GM19467 (cell line): ENCODE measurements around the gene CYP2E1.
A peak's percentile ranks its signal among the peaks of the same experiment; 100 is the strongest.
"Not testable (repeated sequence)": the region's sequence is repeated elsewhere in the genome, so short reads cannot be mapped to it uniquely, and the experiment has no call there.

Experiments
- ATAC-seq: cut with Tn5 transposase; IDR thresholded peaks from one replicate; pipeline ENCODE4 v1.9.1; 2021; ENCODE audit warnings: mild to moderate bottlenecking, moderate library complexity; ENCODE audit not compliant: unreplicated experiment

The CYP2E1 gene

DNA sequence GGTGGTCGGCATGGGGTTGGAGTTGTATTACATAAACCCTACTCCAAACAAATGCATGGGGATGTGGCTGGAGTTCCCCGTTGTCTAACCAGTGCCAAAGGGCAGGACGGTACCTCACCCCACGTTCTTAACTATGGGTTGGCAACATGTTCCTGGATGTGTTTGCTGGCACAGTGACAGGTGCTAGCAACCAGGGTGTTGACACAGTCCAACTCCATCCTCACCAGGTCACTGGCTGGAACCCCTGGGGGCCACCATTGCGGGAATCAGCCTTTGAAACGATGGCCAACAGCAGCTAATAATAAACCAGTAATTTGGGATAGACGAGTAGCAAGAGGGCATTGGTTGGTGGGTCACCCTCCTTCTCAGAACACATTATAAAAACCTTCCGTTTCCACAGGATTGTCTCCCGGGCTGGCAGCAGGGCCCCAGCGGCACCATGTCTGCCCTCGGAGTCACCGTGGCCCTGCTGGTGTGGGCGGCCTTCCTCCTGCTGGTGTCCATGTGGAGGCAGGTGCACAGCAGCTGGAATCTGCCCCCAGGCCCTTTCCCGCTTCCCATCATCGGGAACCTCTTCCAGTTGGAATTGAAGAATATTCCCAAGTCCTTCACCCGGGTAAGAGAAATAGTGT, at the start of gene CYP2E1:
Gene CYP2E1, plus strand, starts transcription at position 407 of the 632 bp plus-strand sequence. Its CDS starts 33 bp downstream, at position 440.
- no peak for ATAC-seq

DNA sequence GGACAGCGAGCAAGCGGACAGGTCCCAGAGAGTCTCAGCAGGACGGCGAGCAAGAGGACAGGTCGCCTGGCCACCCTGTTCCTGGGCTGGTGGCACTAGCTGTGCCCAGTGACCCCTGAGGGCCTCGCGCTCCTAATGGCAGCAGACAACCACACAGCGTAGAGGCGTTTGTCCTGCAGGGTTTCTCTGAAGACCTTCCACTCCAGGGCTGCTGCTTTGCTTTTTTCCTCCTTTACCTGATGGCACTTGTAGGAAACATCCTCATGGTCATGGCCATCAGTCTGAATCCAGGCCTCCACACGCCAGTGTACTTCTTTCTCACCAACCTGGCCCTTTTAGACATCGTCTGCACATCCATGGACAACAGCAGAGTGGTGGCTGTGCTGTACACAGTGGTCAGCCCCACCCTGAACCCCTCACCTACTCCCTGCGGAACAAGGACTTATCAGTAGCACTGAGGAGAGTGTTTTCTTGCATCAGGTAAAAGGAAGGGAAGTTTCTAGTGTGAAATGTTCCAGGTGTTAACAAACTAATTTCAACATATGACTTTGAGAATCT, 46.0 kb upstream of the CYP2E1 start:
- no peak for ATAC-seq

DNA sequence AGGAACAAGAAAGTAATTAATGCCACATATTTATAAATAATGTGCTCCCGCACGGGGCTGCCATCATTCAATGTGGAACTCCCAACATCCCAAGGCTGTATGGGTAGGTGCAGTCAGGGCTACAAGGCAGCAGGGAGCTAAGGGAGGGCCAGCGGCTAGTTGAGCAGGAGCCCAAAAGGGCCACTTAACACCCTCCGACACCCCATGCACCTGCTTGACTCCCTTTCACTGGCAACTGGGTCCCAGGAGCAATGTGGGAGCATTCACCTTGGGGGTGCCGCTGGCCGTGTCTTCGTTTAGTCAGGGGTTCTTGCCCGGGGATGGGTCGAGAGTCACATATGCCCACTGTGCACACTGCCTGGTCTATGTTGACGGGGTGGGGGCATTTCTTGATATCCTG, 45.5 kb upstream of the CYP2E1 start:
- ATAC-seq = no peak

DNA sequence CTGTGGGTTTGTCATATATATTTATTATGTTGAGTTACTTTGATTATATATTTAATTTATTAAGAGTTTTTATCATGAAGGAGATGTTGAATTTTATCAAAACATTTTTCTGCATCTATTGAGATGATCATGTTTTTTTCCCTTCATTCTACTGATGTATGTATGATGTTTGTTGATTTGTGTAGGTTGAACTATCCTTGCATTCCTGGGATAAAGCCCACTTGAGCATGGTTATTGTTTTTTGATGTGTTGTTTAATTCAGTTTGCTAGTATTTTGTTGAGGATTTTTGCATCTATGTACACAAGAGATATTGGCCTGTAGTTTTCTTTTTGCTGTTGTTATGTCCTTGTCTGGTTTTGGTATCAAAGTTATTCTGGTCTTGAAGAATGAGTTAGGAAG, 42.3 kb upstream of the CYP2E1 start:
- no peak for ATAC-seq

DNA sequence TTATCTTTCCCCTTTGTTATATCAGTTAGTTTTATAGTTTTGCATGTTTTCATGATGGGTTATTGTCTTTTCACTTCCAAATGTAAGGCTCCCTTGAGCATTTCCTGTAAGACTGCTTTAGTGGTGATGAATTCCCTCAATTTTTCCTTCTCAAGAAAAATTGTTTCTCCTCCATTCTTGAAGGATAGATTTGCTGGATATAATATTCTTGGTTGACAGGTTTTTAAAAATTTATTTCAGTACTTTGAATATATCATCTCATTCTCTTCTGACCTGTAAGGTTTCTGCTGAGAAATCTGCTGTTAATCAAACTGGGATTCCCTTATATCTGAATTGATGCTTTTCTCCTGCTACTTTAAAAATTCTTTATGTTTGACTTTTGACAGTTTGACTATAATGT, 40.1 kb upstream of the CYP2E1 start:
- ATAC-seq = no peak

DNA sequence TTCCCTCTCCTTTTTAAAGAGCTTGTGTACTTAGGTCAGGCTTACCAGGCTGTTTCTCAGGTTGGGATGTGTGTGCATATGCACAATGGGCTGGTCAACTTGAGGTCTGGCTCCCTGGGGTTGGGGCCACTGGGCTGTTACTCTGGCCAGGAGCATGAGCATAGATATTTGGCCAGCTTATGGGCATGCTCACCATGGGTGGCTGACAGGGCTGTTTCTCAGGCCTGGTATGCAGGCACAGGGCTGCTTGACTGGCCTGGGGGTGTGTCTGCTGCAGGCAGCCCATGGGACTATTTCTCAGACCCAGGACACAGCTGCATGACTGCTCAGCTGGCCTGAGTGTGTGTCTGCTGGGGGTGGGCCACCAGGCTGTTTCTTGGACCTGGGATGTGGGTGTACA, 38.8 kb upstream of the CYP2E1 start:
- ATAC-seq = no peak

DNA sequence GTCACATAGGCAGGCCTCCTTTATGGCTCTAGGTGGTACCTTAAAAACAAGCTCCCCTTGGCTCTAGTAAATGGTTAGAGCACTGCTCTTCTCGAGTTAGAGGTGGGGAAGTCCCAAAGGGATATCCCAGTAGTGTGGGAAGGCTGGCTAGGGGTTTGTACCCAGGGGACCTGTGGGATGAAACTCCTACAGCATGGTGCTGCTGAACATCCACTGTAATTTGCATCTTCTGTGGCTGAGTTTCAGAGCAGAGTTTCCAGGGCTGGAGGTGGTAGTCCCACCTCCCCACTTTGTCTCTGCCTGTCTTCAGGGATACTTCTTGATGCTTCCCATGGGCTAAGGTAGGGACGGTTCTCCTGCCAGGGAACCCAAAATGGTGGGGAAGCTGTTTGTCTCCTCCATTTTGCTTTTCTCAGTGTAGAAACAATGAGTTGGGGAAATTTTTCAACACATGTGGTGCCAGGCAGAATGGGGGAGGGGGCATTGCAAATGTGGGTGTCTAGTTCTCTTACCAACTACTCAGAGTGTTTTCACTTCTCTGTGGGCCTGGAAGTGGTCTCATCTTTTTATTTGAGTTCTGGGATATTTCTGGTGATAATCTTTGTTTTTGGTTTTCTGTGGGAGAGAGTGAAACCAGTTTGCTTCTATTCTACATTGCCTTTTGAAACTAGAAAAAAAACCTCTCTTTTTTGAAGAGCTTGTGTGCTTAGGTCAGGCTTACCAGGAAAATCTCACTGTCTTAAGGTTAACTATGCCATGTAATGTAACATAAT, 37.2 kb upstream of the CYP2E1 start:
- ATAC-seq = no peak

DNA sequence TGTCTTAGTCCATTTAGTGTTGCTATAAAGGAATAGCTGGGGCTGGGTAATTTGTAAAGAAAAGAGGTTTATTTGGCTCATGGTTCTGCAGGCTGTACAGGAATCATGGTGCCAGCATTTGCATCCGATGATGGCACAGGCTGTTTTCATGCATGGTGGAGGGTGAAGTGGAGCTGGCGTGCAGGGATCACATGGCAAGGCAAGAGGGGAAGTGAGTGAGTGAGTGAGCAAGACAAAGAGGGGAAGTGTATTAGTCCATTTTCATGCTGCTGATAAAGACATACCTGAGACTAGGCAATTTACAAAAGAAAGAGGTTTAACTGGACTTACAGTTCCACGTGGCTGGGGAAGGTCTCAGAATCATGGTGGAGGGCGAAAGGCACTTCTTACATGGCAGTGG, 33.6 kb upstream of the CYP2E1 start:
- ATAC-seq = not testable (repeated sequence)

DNA sequence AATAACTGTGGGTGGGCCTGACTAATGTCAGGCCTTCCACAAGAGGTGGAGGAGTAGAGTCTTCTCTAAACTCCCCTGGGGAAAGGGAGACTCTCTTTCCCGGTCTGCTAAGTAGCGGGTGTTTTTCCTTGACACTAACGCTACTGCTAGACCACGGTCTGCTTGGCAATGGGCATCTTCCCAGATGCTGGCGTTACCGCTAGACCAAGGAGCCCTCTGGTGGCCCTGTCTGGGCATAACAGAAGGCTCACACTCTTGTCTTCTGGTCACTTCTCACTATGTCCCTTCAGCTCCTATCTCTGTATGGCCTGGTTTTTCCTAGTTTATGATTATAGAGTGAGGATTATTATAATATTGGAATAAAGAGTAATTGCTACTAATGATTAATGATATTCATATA, 29.8 kb upstream of the CYP2E1 start:
- ATAC-seq = not testable (repeated sequence)

DNA sequence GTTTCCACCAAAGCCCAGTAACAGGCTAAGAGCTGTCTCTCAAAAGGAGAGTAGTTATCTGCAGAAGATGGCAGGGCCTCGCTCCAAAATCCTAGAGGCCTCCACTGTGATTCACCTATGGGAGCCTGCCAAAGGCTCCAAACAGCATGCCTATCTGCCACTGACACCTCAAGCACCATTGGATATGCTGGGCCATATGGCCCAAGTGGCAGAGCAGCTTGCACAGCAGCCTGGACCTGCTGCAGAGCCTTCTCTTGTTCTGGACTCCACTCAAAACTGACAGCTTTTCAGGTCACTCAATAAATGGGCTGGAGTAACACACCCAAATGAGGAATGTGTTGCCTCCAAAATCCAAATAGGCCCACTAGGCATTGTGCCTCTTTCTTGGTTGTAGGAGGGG, 28.0 kb upstream of the CYP2E1 start:
- not testable (repeated sequence) for ATAC-seq

DNA sequence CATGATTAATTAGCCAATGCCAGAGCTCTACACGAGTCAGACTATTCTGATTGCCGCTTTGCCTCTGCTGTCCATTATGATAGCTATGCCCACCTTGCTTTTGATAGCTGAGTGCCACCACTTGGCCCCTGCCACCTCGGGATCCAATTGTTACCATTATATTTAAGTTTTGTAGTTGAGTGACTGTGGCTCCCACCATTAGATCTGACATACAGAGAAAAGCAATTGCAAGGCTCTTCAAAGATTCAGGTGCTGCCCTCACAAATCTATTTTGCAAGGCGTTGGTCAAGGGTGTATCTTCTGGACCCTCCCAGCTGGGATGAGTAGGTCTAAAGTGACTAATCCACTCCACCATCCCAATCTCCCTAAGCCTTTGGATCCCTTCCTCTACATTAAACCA, 26.3 kb upstream of the CYP2E1 start:
- ATAC-seq = not testable (repeated sequence)

DNA sequence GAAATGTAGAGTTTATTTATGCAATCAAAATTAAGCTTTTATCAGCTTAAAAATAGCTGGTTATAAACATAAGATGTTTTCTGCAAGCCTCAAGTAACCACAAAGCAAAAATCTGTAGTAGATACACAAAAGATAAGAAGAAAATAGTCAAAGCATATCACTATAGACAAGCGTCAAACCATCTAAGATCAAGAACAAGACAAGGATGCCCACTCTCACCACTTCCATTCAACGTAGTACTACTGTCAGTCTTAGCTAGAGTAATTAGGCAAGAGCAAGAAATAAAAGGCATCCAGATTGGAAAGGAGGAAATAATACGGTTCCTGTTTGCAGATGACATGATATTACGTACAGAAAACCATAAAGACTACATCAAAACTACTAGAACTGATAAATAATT, 17.5 kb upstream of the CYP2E1 start:
- no peak for ATAC-seq

DNA sequence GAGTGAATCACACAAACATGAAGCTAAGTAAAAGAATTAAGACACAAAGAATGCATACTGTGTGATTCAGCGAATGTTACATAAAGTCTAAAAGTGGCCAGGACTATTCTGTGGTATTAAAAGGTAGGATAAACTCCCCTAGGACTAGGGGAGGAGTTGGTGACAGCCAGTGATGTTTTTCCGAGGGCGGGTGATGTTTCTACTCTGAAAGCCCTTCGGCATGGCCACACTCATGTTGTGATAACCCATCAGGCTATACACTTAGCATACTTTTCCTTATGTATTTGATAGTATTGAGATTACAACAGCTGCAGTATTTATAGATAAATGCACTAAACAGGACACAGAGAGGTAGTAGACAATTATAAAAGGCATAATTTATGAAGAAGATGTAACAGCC, 15.8 kb upstream of the CYP2E1 start:
- ATAC-seq = no peak

DNA sequence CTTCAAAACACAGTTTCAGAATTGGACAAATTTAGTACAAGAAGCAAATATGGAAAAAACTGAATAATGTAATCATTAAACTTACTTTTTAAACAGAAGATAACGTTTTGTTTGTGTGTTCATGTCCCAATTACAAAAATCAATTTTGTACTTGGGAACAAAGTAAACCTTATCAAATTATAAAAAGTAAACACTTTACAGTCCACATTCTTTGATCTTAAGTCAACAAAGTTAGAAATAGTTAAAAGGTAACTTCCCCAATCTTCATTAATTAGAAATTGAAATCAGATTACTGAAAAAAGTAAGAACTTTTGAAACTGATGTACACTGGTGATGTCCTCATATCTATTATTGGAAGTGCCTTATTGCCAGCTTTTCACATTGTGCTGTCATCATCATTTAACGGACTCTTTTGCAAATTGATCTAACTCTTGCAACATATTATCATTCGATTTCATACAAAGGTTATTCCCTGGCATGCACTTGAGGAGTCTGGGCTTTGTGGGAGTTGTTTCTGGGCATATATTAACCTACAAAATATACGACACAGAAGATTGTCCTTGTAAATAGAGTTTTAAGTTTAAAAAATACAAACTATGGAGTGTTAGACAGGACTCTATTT, 15.1 kb upstream of the CYP2E1 start:
- no peak for ATAC-seq

DNA sequence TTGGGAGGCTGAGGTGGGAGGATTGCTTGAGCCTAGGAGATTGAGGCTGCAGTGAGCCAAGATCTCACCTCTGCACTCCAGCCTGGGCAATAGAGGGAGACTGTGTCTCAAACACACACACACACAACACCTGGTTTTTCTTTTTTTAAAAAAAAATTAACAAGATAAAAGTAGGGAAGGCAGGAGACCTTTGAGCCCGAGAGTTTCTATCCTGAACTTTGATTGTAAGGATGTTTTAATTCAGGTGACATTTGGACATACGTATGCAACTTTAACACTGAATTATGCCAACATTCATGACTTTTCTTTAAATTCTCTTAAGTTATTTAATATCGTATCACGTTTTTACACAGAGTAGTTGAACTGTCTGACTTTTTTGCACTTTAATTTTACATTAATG, 11.7 kb upstream of the CYP2E1 start:
- no peak for ATAC-seq

DNA sequence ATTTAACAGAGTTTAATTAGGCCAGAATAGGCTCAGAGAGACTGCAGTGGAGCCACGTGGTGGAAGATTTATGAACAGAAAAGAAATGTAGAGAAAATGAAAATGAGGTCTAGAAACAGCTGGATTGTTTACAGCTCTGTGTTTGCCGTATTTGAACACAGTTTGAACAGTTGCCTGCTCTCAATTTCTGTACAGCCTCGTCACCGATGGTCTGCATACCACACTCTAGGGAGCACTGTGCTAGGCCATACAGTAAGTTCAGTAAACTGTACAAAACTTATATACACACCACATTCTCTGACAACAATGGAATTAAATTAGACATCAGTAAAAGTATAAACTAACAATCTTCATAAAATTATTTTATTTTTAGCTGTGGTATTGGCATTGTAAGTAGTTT, 11.1 kb upstream of the CYP2E1 start:
- ATAC-seq = no peak

DNA sequence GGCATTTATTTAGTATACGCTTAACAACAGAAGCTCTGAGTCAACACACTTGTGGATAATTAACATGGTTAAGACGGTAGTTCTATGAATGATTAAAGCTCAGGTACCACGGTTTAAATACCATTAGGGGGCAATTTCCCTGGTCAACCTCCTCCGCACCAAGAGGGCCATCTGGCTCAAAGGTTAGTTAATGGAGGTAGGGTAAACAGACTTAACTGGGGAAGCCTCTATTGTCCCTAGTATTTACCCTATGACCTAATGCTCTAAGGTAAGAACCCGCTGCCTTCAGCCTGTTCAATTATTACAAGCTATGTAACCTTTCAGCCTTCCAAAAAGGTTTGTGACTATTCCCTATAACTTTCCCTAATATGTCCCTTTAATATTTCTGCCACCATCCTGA, 8.6 kb upstream of the CYP2E1 start:
- ATAC-seq = not testable (repeated sequence)

DNA sequence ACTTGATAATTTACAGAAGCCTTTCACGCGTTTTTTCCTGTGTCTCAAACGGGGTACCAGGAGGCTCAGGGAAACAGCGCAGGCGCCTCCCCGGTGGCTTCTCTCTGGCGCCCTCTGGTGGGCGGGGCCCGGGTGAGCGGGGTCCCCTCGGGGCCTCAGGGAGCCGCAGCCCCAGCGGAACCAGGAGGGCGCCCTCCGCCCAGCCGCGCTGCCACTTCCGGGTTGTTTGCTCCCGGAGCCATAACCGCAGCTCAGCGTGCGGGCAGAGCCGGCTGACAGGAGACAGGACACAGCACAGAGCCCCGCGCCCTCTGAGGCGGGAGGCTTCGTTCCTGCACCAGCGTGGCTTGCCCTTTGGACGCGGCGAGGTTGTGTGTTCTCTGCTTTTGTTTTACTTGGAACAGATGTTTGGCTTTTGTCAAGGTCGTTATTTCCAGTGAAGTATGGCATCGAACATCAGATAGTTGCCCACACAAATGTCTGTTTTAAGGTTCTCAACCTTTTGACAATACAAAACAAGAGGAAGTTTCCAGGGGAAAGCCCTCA, 6.9 kb upstream of the CYP2E1 start:
- ATAC-seq = peak; percentile 96

DNA sequence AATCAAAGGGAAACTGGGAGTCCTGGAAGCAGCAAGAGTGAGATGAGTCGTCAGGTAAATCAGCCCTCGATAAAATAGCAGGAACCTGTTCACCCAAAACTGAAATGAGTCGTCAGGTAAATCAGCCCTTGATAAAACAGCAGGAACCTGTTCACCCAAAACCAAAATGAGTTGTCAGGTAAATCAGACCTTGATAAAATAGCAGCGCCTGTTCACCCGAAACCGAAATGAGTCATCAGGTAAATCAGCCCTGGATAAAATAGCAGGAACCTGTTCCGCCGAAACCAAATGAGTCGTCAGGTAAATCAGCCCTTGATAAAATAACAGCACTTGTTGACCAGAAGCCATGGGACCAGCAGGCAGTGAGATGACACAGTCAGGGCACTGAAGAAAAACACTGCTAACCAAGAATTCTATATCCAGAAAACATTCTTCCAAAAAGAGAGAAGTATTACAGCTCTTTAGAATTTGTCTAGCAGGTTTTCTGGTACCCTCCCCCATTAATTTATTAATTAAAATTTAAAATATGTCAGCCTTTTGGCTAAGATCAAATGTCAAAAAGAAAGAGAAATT, 3.4 kb upstream of the CYP2E1 start:
- ATAC-seq = no peak

DNA sequence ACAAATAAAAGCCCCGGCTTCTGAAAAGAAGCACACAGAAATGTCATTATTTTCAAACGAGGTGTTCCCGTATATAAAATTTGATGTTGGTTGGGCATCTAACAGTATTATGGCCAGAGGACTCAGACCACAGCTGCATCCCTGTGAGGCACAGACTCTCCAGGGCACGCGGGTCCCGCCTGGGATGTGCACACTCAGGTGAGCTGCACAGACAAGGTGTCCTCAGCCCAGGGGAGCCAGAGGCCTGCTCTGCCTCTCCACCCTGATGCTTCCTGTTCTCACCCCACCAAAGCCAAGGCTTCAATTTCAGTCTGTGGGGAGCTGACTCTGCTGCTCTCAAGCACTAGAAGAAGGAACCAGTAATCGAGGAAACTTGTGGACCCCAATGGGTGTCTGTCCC, 1.7 kb upstream of the CYP2E1 start:
- no peak for ATAC-seq

DNA sequence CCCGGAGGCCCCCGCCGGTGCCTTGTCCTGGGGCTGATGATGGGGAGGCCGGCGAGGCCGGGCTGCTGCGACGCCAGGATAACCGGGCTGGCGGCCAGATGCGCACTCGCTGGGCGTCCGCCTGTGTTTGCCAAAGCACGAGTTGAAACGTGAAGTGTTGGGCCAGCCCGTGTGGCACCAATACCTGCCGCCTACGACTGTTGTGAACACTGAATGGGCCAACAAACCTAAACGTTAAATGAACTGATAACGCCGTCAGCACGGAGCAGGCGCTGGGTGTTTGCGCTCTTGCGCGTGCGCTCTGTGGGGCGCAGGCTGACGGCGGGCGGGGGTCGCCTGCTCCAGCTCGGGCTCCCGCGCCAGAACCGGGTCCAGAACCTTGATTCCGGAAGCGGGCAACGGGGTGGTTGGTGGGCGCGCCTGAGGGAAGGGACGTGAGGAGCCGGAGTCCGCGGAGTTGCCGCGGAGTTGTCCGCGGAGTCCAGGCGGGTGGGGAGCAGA, 658 bp downstream of the CYP2E1 start:
- ATAC-seq = no peak
